ENCODE measurements around the gene PTCD1.

PTCD1 gene

DNA sequence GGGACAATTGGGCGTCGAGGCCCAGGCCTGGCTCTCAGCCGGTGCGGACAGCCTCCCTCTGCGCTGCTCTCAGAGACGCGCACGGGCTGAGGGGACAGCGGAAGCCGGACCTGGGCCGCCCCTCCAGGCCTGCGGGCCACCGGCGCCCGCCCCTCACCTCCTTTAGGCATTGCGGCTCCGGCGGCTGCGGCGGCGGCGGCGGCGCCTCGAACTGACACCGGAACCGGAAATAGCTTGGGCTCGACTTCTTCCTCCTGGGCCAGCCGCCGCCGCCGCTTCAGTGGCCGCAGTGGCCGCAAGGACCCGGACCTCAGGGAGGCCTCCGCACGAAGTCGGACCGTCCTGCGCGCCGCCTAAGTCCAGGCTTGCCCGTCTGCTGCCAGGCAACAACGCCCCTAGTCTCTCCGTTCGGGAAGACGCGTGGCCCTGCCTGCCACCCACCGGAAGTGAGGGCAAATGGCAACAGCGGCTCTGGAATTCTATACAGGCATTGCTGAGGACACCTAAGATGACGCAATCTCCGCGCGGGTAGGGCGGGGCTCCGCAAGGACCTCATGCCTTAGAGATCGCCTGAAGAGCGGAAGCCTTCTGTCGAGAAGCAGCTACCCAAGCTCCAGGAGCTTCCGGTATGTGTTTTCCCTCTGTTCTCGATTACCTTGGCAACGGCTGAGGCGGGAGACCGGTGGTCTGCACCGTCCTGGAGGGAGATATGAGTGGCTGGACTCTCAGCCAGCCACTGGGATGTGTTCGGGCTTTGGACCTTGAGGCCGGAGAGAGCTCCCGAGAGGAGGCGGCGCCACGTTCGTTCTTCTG, 30.0 kb downstream of the PTCD1 start, which contains the start of the genes BUD31 and PDAP1:
Gene BUD31, plus strand, starts transcription at position 591 of the 813 bp plus-strand sequence. CDS start 2,124 bp downstream, outside the sequence.
Gene PDAP1, minus strand, starts transcription at position 219 of the 813 bp plus-strand sequence. Its CDS starts 49 bp downstream, at position 170.
- FAIRE-seq (no peak), DNase-seq (ENCODE audit: low spot score) (peak; percentile 99)

DNA sequence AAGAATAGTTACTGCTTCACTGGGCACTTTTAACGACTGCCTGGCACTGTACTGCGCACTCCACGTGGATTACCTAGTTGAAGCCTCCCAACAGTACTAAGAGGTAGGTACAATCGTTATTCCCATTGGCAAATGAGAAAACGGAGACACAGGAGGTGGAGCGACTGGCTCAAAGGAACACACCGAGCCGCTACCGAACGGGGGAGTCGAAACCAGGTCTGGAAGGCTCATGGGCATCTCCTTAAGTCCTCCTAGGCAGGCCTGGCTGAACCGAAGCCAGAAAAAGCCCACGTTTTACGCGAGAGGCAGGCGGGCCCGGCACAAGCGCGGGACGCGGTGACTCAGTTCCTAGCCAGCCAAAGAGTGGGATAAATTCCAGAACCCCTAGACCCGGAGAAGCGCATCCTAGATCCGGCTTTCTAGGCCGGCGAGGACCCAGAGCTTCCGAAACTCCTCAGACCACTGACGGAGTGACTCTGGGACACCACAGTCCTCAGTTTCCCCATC, 30.7 kb downstream of the PTCD1 start:
- DNase-seq (ENCODE audit: low spot score), result peak; percentile 66
- FAIRE-seq, result no peak

DNA sequence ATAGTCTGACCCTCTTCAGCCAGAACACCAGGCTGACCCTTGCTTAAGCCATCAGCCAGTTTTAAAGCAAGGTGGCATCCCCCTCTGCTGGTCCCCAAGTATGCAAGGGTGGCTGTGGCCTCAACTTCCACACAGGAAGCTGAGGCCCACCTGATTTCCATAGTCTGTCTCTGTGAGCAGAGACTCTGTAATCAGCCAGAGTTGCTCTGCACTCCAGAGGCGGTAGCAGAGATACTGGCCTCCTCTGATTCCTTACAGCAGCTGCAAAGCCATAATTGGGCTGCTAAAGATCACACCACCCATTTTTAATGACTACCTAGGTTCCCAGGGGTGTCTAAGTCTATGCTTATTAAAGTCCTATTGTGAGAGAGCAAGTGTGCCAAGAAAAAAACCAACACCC, 32.0 kb downstream of the PTCD1 start:
- no peak for DNase-seq (ENCODE audit: low spot score)
- FAIRE-seq, result no peak

DNA sequence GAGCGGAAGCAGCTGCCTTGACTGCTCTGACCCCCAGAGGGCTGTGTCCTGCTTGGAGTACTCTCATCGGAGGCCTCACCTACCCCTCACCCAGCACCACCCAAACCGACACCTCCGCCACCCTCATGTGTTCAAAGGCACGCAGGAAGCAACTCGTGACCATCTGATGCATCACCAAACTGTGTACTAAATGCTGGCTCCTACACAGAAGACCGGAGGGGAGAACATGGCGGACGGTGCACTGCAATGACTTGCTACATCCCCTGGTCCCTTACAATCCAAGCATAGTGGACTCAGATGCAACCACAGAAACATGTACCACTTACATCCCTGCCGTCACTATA, 33.6 kb downstream of the PTCD1 start:
- FAIRE-seq, result no peak
- DNase-seq (ENCODE audit: low spot score), result no peak

GRCh38 chr7:99404235-99404976, 34.2 kb downstream of the PTCD1 start:
- DNase-seq (ENCODE audit: low spot score), result no peak
- no peak for FAIRE-seq

GRCh38 chr7:99403764-99404163, 34.8 kb downstream of the PTCD1 start:
- no peak for DNase-seq (ENCODE audit: low spot score)
- no peak for FAIRE-seq

DNA sequence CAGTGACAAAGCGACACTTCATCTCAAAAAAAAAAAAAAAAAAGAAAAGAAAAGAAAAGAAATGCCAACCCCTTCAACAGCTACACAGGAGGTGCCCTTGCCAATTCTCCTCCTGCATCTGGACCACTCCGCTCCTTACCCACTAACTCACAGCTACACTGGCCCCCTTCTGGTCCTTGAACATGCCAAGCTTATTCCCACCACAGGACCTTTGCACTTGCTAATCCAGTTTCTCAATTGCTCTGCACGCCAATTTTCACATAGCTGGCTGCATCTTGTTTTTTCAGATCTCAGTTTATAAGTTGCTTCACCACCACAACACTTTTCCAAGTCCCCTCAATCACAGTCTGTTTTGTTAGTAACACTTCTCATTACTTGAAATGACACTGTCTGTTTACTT, 35.7 kb downstream of the PTCD1 start:
- DNase-seq (ENCODE audit: low spot score) (no peak), FAIRE-seq (no peak)

- no peak for FAIRE-seq
- DNase-seq (ENCODE audit: low spot score), result no peak
Observed at GRCh38 chr7:99399597-99399996, 39.0 kb downstream of the PTCD1 start.

DNA sequence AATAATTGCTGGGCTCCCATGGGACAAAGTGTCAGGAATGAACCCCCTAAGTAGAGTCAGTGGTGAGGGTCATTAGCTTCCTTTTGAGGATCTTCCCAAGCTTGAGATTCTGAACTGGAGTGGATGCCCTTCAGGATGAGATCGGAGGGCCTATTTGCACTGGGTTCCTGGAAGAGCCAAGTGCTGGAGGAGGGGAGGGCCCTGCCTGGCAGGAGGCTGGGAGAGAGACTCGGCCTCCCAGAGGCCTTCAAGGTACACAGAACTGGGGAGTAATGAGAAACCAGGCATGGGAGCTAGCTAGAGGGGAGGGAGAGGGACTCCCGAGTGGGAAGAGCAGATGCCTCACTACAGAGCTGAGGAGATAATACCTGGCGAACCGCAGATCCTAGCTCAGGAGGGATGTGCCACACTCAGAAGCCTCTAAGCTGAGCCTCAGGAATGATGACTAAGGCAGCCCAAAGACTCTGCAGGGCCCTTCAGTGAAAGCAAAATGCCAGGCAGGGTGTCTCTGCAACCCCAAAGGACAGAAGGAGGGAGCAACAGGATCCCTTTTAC, 39.6 kb downstream of the PTCD1 start:
- FAIRE-seq (no peak), DNase-seq (ENCODE audit: low spot score) (no peak)

GRCh38 chr7:99397297-99397983, 41.2 kb downstream of the PTCD1 start:
- FAIRE-seq (peak; percentile 27), DNase-seq (ENCODE audit: low spot score) (no peak)

DNA sequence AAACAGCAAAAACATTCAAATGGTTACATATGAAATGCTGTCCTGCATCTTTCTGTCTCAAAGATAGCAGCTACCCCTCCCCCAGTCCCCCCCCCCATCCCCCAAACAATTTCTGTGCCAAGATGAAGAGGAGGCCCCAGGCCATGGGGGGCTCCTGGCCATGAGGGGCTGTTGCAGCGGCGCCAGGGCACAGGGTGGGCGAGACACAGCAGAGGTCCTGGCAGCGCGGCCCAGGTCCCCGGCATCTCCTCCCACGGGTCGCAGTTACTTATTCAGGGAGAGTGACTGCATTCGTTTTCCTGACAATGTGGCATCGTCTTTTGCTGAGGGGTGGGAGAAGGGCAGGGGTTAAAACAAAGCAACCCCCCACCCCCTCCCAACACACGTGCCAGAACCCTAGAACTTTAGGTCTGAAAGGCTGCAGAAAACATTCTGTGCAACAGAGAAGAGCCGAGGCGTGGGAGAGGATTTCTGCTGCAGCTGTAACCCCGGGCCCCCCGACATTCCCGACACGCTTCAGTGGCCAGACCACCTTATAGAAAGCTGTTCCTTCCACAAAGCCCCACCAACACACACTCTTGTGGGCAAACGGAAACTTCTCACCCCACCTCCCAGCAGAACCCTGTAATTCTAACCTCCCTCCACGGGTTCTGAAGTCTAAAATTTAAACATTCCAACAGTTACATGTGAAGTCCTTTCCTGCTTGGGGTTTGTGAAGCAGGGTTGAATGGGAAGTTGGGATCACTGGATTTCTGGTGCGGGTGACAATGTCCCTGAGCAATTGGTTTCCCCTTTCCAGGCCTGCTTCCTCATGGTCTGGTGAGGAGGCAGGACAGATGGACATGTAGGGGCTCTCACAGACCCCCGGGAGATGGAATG, 41.9 kb downstream of the PTCD1 start:
- DNase-seq (ENCODE audit: low spot score), result no peak
- FAIRE-seq, result no peak

DNA sequence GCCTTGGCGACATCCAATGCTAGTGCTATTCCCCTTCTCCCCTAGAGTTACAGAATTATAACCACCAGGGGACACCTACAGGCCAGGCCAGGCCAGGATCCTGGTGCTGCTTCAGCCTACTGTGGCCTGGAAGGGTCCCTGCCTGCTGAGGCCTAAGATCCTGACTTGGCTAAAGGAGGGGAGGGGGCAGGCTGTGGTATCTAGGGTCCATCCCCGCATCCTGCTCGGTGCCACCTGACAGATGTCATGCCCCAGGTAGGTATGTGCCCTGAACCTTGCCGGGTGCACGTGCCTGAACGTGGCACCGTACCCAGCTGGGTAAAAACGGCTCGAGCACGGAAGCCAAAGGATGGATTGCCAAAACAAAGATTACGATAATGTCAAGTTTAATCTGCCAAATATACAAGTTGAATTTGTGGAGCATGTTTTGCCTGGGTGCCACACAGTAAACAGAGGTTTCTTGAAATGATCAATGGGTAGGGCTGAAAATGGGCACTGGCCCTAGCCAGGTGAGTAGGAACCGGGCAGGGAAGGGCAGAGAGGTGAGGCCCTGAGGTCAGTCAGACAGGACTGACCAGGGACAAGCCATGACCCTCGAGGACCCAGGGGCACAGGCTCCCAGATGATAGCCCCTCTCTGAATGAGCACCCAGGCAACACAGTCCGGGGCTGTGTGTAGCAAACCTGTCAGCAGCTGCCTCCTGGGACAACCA, 42.8 kb downstream of the PTCD1 start:
- no peak for DNase-seq (ENCODE audit: low spot score)
- peak; percentile 35 for FAIRE-seq

- no peak for DNase-seq (ENCODE audit: low spot score)
- FAIRE-seq, result peak; percentile 46
Observed at GRCh38 chr7:99394188-99394502, 44.5 kb downstream of the PTCD1 start.

DNA sequence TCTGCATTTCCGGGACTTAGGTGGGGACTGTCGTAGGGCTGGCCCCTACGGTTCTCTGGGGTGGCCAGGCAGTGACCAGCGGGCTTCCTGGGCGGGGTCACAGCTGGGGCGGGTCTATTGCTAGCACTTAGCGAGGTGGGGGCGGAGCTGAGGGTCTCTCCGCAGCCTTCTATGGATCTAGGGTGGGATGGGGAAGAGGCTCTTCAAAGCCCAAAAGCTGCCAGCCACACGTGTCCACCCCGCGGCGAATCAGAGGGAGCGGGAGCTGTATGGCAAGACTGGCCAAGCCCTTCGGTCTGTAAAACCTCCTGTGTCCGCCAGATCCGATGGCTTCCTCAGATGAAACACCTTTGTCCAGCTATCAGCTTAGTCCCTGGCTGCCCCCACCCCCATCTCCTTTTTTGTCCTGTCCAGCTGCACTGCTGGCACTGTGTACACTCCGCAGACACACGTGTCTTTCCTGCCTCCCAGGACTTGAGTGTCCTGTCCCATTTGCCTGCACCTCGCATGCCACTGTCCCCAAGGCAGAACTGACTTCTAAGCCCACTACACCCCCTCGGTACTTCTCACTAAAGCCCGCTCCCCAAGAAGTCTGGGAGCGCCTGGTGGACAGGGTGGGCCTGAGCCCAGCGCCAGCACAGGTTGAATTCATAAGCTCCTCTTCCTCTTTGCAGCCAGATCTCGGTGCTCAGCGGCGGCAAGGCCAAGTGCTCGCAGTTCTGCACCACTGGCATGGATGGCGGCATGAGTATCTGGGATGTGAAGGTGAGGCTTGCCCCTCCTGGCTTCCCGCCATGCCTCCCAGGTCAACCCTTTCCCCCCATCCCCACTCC, 45.0 kb downstream of the PTCD1 start:
- DNase-seq (ENCODE audit: low spot score), result no peak

DNA sequence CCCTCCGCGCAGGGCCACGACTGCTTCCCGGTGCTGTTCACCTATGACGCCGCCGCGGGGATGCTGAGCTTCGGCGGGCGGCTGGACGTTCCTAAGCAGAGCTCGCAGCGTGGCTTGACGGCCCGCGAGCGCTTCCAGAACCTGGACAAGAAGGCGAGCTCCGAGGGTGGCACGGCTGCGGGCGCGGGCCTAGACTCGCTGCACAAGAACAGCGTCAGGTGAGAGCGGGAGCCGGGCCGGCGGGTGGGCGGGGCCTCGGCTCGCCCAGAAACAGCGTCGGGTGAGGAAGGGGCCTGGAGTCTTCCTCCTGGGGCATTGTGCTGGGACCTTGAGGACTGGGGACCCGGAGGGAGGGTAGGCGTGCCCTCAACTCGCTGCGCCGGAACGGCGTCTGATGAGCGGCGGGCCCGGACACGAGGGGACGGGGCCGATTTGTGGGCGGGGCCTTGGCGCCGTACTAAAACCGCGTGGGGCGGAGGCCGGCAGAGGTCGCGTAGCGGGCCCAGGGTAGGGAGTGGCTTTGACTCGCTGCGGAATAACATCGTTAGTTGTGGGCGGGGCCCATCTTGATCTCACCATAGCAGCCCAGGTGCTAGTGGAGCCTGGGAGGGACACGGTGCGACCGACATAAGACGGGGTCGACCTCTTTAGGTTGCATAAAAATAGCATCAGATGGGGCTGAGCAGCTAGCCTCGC, 45.8 kb downstream of the PTCD1 start:
- no peak for DNase-seq (ENCODE audit: low spot score)
- FAIRE-seq, result no peak

More for the DNA sequence above, 45.0 kb downstream of the PTCD1 start:
- FAIRE-seq, result no peak

DNA sequence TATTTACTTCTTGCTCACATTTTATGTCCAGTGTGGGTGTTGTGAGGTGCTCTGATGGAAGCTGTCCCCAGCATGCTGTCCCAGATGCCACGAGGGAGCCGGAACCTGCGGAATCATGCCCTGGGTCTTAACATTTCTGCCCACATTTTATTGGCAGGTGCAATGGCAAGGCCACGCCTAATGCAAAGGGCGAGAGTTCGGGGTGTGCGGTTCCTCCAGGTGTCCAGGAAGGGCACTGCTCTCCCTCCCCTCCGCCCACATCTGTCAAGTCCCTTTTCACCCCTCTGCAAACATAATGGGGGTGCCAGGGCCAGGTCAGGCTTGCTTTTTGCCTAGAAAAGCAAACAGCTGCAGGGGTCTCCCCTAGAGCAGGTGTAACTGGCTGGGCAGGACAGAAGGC, 46.6 kb downstream of the PTCD1 start:
- FAIRE-seq, result no peak
- DNase-seq (ENCODE audit: low spot score), result no peak

GRCh38 chr7:99390941-99391602, 47.5 kb downstream of the PTCD1 start:
- FAIRE-seq (no peak), DNase-seq (ENCODE audit: low spot score) (no peak)

DNA sequence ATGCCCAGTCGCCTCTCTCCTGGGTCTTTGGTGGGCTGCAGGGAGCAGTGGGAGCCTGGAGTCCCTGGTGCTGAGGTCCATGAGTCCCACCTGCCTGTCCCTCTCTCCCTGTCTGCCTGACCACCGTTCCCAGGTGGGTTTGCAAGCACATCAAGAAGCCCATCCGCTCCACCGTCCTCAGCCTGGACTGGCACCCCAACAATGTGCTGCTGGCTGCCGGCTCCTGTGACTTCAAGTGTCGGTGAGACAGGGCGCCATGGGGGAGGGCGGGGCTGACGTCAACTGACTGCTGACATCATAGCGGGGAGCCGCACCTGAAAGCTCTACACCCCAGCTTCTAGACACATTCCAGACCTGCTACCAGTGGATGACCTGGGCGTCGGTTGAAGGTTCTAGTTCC, 48.8 kb downstream of the PTCD1 start:
- DNase-seq (ENCODE audit: low spot score) (no peak), FAIRE-seq (no peak)

All from urothelium cell line (cell line).